ENCODE measurements around the gene COQ6. TPM values are rescaled to one million over a fixed set of nuclear protein-coding genes. Genes with fewer than 3 reads are reported as not detected.

Gene COQ6
- 18.7 and 35.4 TPM in 2 replicates for total RNA-seq (2014; rRNA removed; shearing (Covaris generic))
- total RNA-seq (2022), result 20.5 and 22.0 TPM in 2 replicates
- Bru-seq, nascent RNA, result percentile 60 among the genes with signal in this experiment
- BruChase-seq, experiment 1, labeled RNA remaining after a 6-hour chase, result percentile 58 among the genes with signal in this experiment
- BruChase-seq, experiment 2, labeled RNA remaining after a 2-hour chase, result percentile 58 among the genes with signal in this experiment
- long read RNA-seq, transcript COQ6-201 (12 exons, 2,118 nt), result major isoform, 21 of 33 reads
- long read RNA-seq, partial matches to known transcripts, result 3 of 33 reads
- long read RNA-seq, other reads (novel, unspliced or antisense), result 9 of 33 reads

- TF ChIP-seq CTCF (conservative IDR thresholded peaks at IDR 0.05; ENCODE audit: low read length), result peak; percentile 61
- no peak for TF ChIP-seq EZH2phosphoT487 (IDR thresholded peaks at IDR 0.05; ENCODE audit: borderline replicate concordance, low read depth, low read length)
- H3K4me2 ChIP-seq (ENCODE audit: low read length), result peak within 1 kb of the TSS; percentile 75
- no peaks in the 10 kb centered on the region for H3K79me2 ChIP-seq (ENCODE audit: insufficient read depth, low read depth, low read length)
- no peaks in the 10 kb centered on the region for H4K20me1 ChIP-seq (ENCODE audit: insufficient read depth, low read length)
- H3K9me2 ChIP-seq (ENCODE audit: insufficient read depth, low read length), result no peaks in the 10 kb centered on the region
- intact Hi-C loops (cut with micrococcal nuclease; ENCODE audit: unreplicated experiment), result loop anchor here (5.0 kb wide), 2 partner anchors 67 to 87 kb away; partner anchors contain the start of genes BBOF1 and ENTPD5
- DNase-seq (ENCODE audit: low spot score), result peak; percentile 95
- H3K4me1 ChIP-seq (ENCODE audit: insufficient read depth, low read length, poor library complexity, severe bottlenecking), result peaks cover 15% of the 10 kb centered on the region
- H3K27ac ChIP-seq (ENCODE audit: low read depth, low read length, poor library complexity, severe bottlenecking), result peak within 1 kb of the TSS; percentile 51
- CTCF ChIA-PET (ENCODE audit: unreplicated experiment), result interaction anchor here (0.6 kb wide), 1 partner anchor 1485 kb away, joined by 3 read pairs; no protein-coding TSS in a partner anchor
- POLR2A ChIA-PET, result interaction anchor here (0.7 to 0.9 kb wide), 2 partner anchors 10 to 270 kb away, joined by 3 read pairs; no protein-coding TSS in a partner anchor
- H3K9me3 ChIP-seq (ENCODE audit: low read length), result no peaks in the 10 kb centered on the region
- H2AFZ ChIP-seq (ENCODE audit: low read length), result peak within 1 kb of the TSS; percentile 93
- no TSS peak for BruUV-seq (replicated peaks)
- peaks cover 13% of the 10 kb centered on the region; the same call in 1 of the 2 replicates for H3K36me3 ChIP-seq (ENCODE audit: insufficient read depth, low read length)
- H3K4me3 ChIP-seq (ENCODE audit: low read depth, low read length, poor library complexity, severe bottlenecking), result peak within 1 kb of the TSS; percentile 75
Measured at GRCh38 chr14:73949752-73950734, at the start of gene COQ6, which contains the start of gene FAM161B. COQ6 (plus strand) TSS chr14:73950302; CDS start chr14:73950333, 31 bp downstream. FAM161B (minus strand) TSS chr14:73950094; CDS start chr14:73950026, 68 bp downstream.

GRCh38 chr14:73903028-73903427 is 47.1 kb upstream of the COQ6 start:
- no peaks in the 10 kb centered on the region for H3K4me1 ChIP-seq (ENCODE audit: insufficient read depth, low read length, poor library complexity, severe bottlenecking)
- H3K4me3 ChIP-seq (ENCODE audit: low read depth, low read length, poor library complexity, severe bottlenecking), result no peak overlapping the region
- H3K27ac ChIP-seq (ENCODE audit: low read depth, low read length, poor library complexity, severe bottlenecking), result no peak overlapping the region
- TF ChIP-seq CTCF (conservative IDR thresholded peaks at IDR 0.05; ENCODE audit: low read length) (no peak), EZH2phosphoT487 (IDR thresholded peaks at IDR 0.05; ENCODE audit: borderline replicate concordance, low read depth, low read length) (no peak)
- no peak overlapping the region for H2AFZ ChIP-seq (ENCODE audit: low read length)
- DNase-seq (ENCODE audit: low spot score), result no peak
- ChIA-PET POLR2A (no interaction called here), CTCF (ENCODE audit: unreplicated experiment) (no interaction called here)
- H3K9me2 ChIP-seq (ENCODE audit: insufficient read depth, low read length), result no peaks in the 10 kb centered on the region
- H4K20me1 ChIP-seq (ENCODE audit: insufficient read depth, low read length), result no peaks in the 10 kb centered on the region; the same call in 1 of the 2 replicates
- H3K79me2 ChIP-seq (ENCODE audit: insufficient read depth, low read depth, low read length), result no peaks in the 10 kb centered on the region
- no peaks in the 10 kb centered on the region for H3K9me3 ChIP-seq (ENCODE audit: low read length)
- intact Hi-C loops (cut with micrococcal nuclease; ENCODE audit: unreplicated experiment), result no loop called here
- no TSS peak for BruUV-seq (replicated peaks)
- H3K36me3 ChIP-seq (ENCODE audit: insufficient read depth, low read length), result peaks cover 78% of the 10 kb centered on the region
- no peak overlapping the region for H3K4me2 ChIP-seq (ENCODE audit: low read length)
